Measurements from ENCODE around the gene MAGED4B.
"Not testable (repeated sequence)": the region's sequence is repeated elsewhere in the genome, so short reads cannot be mapped to it uniquely, and the experiment has no call there.

MAGED4B gene, protein sequence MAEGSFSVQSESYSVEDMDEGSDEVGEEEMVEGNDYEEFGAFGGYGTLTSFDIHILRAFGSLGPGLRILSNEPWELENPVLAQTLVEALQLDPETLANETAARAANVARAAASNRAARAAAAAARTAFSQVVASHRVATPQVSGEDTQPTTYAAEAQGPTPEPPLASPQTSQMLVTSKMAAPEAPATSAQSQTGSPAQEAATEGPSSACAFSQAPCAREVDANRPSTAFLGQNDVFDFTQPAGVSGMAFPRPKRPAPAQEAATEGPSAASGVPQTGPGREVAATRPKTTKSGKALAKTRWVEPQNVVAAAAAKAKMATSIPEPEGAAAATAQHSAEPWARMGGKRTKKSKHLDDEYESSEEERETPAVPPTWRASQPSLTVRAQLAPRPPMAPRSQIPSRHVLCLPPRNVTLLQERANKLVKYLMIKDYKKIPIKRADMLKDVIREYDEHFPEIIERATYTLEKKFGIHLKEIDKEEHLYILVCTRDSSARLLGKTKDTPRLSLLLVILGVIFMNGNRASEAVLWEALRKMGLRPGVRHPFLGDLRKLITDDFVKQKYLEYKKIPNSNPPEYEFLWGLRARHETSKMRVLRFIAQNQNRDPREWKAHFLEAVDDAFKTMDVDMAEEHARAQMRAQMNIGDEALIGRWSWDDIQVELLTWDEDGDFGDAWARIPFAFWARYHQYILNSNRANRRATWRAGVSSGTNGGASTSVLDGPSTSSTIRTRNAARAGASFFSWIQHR

GRCh38 chrX:52068666-52069640 lies at the start of gene MAGED4B:
MAGED4B (minus strand) TSS chrX:52069183; CDS start chrX:52068172, 1,011 bp downstream.
- intact Hi-C loops (cut with DNase I); DNase-seq: not testable (repeated sequence)

GRCh38 chrX:52118262-52118661 lies 49.3 kb upstream of the MAGED4B start:
- intact Hi-C loops (cut with DNase I), result no loop called here
- DNase-seq, result no peak

GRCh38 chrX:52082578-52082977 lies 13.6 kb upstream of the MAGED4B start:
- DNase-seq, result no peak

GRCh38 chrX:52078131-52078530 lies 9.1 kb upstream of the MAGED4B start:
- intact Hi-C loops (cut with DNase I), result no loop called here

More at GRCh38 chrX:52082578-52082977, 13.6 kb upstream of the MAGED4B start:
- intact Hi-C loops (cut with DNase I), result no loop called here

GRCh38 chrX:52042288-52042687 lies 26.7 kb downstream of the MAGED4B start:
- DNase-seq; intact Hi-C loops (cut with DNase I): not testable (repeated sequence)

More at GRCh38 chrX:52078131-52078530, 9.1 kb upstream of the MAGED4B start:
- no peak for DNase-seq

DNA sequence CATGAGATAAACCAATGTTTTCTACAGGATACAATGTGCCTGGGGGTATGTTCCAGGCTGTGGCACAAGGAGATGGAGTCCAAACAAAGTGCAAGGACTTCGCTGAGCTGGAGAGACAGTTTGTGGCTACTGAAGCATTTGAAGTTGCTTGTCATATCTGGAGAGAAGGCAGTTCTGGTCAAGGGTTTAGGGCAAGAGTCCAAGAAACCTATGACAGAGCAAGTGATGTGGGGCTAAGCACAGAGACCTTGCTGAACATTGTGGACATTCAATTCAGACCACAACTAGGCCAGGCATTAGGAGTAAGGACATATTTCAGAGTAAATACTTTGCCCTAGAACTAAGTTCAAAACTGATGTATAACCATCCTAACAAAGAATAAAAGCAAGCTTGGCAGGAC lies 34.8 kb downstream of the MAGED4B start:
- no peak for DNase-seq
- intact Hi-C loops (cut with DNase I), result no loop called here

DNA sequence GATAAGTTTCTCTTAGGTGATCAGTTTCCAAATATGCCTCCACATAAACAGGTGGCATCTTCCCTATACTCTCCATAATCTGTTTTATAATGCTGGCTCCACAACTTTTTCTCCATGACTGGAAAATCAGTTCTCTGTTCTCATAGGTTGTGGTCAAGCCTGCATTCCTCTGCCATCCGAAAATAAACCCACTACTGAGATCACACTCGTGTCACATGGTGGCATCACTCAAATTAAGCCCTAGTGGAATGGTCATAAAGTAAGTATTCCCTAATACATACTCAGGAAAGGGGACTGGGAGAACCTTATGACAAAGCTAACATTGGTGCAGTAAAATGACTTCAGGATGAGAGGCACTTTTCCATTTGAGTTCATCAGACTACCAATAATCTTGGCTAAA lies 37.6 kb downstream of the MAGED4B start:
- DNase-seq, result no peak
- intact Hi-C loops (cut with DNase I), result no loop called here

DNA sequence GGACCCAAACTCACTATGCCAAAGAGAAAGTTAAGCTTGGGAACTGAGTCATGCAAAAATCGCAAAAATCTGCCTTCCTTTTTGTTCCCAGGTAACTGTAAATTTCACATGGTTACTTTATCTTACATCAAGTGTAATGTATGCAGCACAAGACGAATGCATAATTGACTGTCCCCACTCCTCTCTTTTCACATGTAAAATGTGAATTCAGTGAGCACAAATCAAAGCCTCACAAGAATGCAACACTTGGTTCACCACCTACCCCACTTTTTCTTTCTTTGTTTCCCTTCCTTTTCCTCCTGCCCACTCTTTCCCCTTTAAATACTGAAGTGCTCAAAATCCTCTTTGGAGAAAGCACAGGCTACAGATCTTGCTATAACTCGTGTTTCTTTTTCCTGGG lies 53.2 kb downstream of the MAGED4B start:
- no peak for DNase-seq
- intact Hi-C loops (cut with DNase I), result no loop called here
